Activated CD4-positive, alpha-beta T cell treated with anti-CD3 and anti-CD28 coated beads, Interleukin-2, amount 10 ng/mL, durations not matched to agents 7 days and 5 days (primary cell): ENCODE data around the gene OVCH1. TPM values are rescaled to one million over a fixed set of nuclear protein-coding genes. Genes with fewer than 3 reads are reported as not detected.
"Not testable (repeated sequence)": the region's sequence is repeated elsewhere in the genome, so short reads cannot be mapped to it uniquely, and the experiment has no call there.

Source experiments
- CTCF ChIA-PET: fragments of 350-600 bp; sonication (Branson Sonifier 250); formaldehyde crosslinking; loops from one replicate; lab custom pipeline; 2021; ENCODE audit warnings: antibody characterized with exemption; lab: Charles Lee
- POLR2A ChIA-PET: fragments of 350-600 bp; sonication (Branson Sonifier 250); formaldehyde crosslinking; loops from one replicate; lab custom pipeline; 2021; ENCODE audit warnings: antibody characterized with exemption; lab: Charles Lee
- DNase-seq: peaks from one replicate; pipeline ENCODE4 v3.0.0-alpha.2; 2020
- H3K27ac Mint-ChIP-seq: one replicate; pipeline ENCODE4 v1.8.0; 2021; ENCODE audit warnings: mild to moderate bottlenecking, moderate library complexity, mixed read lengths
- H3K27me3 Mint-ChIP-seq: one replicate; pipeline ENCODE4 v1.8.0; 2021; ENCODE audit warnings: mixed read lengths
- H3K36me3 Mint-ChIP-seq: one replicate; pipeline ENCODE4 v1.8.0; 2021; ENCODE audit warnings: low read depth, mixed read lengths
- H3K4me1 Mint-ChIP-seq: one replicate; pipeline ENCODE4 v1.8.0; 2021; ENCODE audit warnings: mixed read lengths
- H3K4me3 Mint-ChIP-seq: one replicate; pipeline ENCODE4 v1.8.0; 2021; ENCODE audit warnings: mild to moderate bottlenecking, moderate library complexity, mixed read lengths
- H3K9me3 Mint-ChIP-seq: one replicate; pipeline ENCODE4 v1.8.0; 2021; ENCODE audit warnings: mixed read lengths
- total RNA-seq, 2 experiments: library from RNA; stranded (reverse); gene quantifications; one replicate each; pipeline ENCODE4 v1.2.3, GENCODE V29; 2021

OVCH1 gene
- total RNA-seq, 2 experiments from 2014 or later: not detected

DNA sequence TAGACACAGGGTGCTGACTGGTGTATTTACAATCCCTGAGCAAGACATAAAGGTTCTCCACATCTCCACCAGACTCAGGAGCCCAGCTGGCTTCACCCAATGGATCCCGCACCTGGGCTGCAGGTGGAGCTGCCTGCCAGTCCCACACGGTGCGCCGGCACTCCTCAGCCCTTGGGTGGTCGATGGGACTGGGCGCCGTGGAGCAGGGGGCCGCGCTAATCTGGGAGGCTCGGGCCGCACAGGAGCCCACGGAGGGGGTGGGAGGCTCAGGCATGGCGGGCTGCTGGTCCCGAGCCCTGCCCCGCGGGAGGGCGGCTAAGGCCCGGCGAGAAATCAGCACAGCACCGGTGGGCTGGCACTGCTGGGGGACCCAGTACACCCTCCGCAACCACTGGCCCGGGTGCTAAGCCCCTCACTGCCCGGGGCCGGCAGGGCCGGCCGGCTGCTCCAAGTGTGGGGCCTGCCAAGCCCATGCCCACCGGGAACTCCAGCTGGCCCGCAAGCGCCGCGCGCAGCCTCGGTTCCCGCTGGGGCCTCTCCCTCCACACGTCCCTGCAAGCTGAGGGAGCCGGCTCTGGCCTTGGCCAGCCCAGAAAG, 111.3 kb downstream of the OVCH1 start:
- POLR2A ChIA-PET, H3K4me3 Mint-ChIP-seq, H3K27me3 Mint-ChIP-seq, DNase-seq, CTCF ChIA-PET, H3K27ac Mint-ChIP-seq: not testable (repeated sequence)
- Mint-ChIP-seq H3K9me3 (peaks cover 10% of the 10 kb centered on the region), H3K4me1 (peaks cover 32% of the 10 kb centered on the region), H3K36me3 (peaks cover 12% of the 10 kb centered on the region)

- CTCF ChIA-PET, POLR2A ChIA-PET, DNase-seq, H3K27me3 Mint-ChIP-seq, H3K4me3 Mint-ChIP-seq, H3K27ac Mint-ChIP-seq, H3K9me3 Mint-ChIP-seq, H3K36me3 Mint-ChIP-seq: not testable (repeated sequence)
- peaks cover 26% of the 10 kb centered on the region for H3K4me1 Mint-ChIP-seq
These were observed 112.3 kb downstream of the OVCH1 start for GRCh38 chr12:29385194-29385593.

DNA sequence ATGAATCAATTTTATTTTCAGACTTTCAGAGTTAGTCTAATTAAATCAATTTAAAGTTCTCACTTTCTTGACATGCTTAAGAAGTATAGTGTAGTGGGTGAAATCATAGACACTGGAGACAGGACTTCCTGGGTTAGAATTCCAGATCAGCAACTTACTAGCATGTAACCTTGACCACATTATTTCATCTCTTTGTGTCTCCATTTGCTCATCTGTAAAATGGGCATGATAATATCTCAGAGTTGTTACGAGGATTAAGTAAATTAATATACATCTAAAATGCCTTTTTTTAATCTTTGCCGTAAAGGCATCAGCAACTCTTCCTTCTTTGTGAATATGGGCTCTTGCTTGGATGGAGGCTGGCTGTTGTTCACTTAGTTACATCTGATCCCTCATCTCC, 115.2 kb downstream of the OVCH1 start:
- peaks cover 40% of the 10 kb centered on the region for H3K4me1 Mint-ChIP-seq
- H3K9me3 Mint-ChIP-seq: no peaks in the 10 kb centered on the region
- no peak for DNase-seq
- CTCF ChIA-PET: no interaction called here
- H3K36me3 Mint-ChIP-seq: peaks cover 10% of the 10 kb centered on the region
- POLR2A ChIA-PET: no interaction called here
- peak overlapping the region; percentile 95 for H3K27ac Mint-ChIP-seq
- H3K27me3 Mint-ChIP-seq: no peaks in the 10 kb centered on the region
- peak overlapping the region; percentile 92 for H3K4me3 Mint-ChIP-seq

- H3K4me3 Mint-ChIP-seq: peak within 1 kb of the TSS; percentile 92
- peak within 1 kb of the TSS; percentile 95 for H3K27ac Mint-ChIP-seq
- H3K4me1 Mint-ChIP-seq: peaks cover 51% of the 10 kb centered on the region
- CTCF ChIA-PET: no interaction called here
- no peaks in the 10 kb centered on the region for H3K9me3 Mint-ChIP-seq
- no peaks in the 10 kb centered on the region for H3K27me3 Mint-ChIP-seq
- peaks cover 19% of the 10 kb centered on the region for H3K36me3 Mint-ChIP-seq
- POLR2A ChIA-PET: interaction anchor here (0.6 to 0.8 kb wide), 2 partner anchors 10 to 80 kb away, joined by 4 read pairs; no protein-coding TSS in a partner anchor
- DNase-seq: peak; percentile 97
These were observed 116.7 kb downstream of the OVCH1 start, which contains the start of gene ERGIC2 for GRCh38 chr12:29380536-29381523. TSS of gene ERGIC2 (minus strand) at chr12:29381172. CDS start at chr12:29371633, 9,539 bp downstream.

Other genes with a start within 250 kb of the OVCH1 start
- gene ERGIC2, start 116.5 kb downstream of the OVCH1 start, total RNA-seq: 10 to 100 TPM; 66.4 to 83.3 TPM